Tibial nerve (tissue), 3 donors: ENCODE results near the gene STK38.

Experiments
- POLR2A ChIP-seq, 2 donors: fragments of 450-650 bp; IDR thresholded peaks; one replicate each; pipeline ENCODE4 v1.6.1; 2017; ENCODE audit warnings: antibody characterized with exemption in 2 of 2, mild to moderate bottlenecking in 2 of 2, moderate library complexity in 2 of 2
- TF ChIP-seq, protein P1 (sequence below), 5 experiments: fragments of 200-600 bp in 3 of 5; fragments of 450-650 bp in 2 of 5; sonication (generic) in 3 of 5; IDR thresholded peaks; one replicate each; pipeline ENCODE4 v1.5.1; 2016 to 2019; ENCODE audit warnings: antibody characterized with exemption in 5 of 5, mild to moderate bottlenecking in 3 of 5, moderate library complexity in 2 of 5

DNA sequence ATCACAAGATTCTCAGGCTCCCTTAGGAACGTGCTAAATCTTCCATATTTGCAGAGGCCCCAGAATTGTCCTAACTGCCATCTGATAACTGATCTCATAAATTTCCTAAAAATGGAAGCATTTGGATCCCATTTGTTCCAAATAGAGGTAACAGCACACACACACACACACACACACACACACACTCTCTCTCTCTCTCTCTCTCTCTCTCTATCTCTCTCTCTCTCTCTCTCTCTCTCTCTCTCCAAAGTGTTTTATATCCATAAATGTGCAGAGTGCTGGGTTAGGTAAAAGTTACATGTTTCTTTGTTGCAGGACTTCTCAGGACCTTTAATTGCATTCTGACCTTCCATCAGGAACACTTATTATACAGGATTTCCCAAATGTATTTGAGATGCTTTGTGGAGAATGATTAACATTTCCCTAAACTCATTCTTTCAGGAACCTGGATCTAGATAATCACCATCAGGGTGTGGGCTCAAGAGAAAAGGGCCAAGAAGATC is 8.5 kb upstream of the STK38 start:
- no peak for TF ChIP-seq POLR2A (IDR thresholded peaks at IDR 0.05)
- TF ChIP-seq, protein P1, sequence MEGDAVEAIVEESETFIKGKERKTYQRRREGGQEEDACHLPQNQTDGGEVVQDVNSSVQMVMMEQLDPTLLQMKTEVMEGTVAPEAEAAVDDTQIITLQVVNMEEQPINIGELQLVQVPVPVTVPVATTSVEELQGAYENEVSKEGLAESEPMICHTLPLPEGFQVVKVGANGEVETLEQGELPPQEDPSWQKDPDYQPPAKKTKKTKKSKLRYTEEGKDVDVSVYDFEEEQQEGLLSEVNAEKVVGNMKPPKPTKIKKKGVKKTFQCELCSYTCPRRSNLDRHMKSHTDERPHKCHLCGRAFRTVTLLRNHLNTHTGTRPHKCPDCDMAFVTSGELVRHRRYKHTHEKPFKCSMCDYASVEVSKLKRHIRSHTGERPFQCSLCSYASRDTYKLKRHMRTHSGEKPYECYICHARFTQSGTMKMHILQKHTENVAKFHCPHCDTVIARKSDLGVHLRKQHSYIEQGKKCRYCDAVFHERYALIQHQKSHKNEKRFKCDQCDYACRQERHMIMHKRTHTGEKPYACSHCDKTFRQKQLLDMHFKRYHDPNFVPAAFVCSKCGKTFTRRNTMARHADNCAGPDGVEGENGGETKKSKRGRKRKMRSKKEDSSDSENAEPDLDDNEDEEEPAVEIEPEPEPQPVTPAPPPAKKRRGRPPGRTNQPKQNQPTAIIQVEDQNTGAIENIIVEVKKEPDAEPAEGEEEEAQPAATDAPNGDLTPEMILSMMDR (IDR thresholded peaks at IDR 0.05): no peak
